Midbrain (tissue), 1 donor: ENCODE data around the gene MTHFS.
"Not testable (repeated sequence)": the region's sequence is repeated elsewhere in the genome, so short reads cannot be mapped to it uniquely, and the experiment has no call there.

Source experiments
- DNase-seq: peaks from one replicate; lab custom pipeline; 2025; lab: John Stamatoyannopoulos, UW

MTHFS gene

DNA sequence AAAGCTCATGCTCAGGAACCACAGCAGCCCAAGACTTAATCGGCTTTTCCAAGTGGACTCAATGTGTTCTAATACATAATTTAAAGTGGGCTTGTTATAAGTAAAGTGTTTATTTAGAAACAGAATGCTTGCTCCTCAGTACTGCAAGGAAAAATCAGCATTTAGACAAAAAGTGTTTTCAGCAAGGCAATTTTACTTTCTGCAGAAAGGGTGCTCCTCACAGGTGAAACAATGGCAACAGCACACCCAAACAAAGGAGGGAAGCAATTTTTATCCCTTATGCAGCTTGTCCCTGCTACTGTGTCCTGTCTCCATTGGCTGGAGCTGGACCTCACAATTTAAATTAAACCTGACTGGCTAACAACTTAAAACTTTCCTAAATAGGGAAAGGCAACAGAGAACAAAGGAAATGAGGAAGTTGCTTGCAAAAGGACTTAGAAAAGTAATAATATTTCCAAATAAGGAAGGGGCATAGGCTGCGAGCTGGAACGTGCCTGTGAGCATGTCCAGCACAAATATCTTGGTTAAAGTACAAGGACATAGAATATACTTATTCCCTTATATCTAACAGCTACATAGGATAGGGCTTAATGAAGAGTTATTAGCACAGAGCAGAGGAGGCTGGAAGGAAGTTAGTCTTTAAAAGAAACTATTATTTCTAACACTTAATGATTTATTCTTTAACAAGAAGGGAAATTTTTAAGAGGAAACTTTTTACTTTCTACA lies 19.1 kb upstream of the MTHFS start:
- DNase-seq = not testable (repeated sequence)

DNA sequence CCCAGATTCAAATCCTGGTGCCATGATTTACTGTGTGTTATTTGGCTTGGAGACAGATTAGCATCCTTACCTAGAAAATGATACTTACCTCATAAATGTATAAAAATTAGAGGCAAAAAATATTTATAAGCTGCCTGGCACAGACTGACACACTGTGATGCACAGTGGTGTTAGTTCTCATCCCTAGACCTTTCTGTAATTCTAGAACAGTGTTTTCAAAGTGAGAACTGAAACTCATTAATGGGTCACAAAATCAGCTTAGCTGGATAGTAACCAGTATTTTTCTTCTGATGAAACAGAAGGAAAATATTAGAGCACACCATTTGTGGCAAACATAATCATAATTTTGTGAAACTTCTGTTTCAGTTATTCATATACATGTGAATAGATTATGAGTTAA lies 17.9 kb upstream of the MTHFS start:
- no peak for DNase-seq

DNA sequence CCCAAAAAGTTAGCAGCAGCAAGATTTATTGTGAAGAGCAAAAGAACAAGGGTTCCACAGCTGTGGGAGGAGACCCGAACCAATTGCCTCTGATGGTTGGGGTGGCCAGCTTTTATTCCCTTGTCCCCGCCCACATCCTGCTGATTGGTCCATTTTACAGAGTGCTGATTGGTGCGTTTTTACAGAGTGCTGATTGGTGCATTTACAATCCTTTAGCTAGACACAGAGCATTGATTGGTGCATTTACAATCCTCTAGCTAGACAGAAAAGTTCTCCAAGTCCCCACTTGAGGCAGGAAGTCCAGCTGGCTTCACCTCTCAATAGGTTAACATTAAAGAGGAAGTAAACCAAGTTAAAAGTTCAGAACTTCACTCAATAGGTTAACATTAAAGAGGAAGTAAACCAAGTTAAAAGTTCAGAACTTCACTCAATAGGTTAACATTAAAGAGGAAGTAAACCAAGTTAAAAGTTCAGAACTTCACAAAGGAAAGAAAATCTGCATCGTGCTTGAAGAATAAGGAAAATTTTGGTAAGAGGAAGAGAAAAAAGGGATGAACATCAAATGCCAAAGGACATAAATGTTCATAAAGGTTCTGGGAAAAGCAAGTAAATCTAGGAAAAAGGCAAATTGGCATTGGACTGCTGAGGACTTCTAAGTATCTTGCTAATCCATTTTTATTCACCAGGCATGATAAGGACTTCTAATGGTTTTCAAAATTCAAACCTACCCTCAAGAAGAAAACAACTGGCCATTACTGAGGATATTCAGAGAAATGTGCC lies 12.9 kb upstream of the MTHFS start:
- not testable (repeated sequence) for DNase-seq

DNA sequence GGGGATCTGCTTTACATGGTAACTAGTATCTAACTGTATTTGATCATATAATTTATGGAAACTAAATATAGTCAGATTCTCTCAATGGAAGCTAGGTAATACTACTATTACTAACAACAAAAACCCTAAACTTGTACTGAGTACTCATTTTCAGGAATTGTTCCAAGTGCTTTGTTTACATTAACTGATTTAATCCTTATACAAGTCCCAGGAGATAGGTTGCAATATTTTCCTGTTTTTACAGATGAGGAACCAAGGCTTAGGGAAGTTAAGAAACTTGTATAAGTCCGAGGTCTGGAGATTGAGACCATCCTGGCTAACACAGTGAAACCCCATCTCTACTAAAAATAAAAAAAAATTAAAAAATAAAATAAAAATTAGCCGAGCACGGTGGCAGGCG lies 7.5 kb upstream of the MTHFS start:
- no peak for DNase-seq

DNA sequence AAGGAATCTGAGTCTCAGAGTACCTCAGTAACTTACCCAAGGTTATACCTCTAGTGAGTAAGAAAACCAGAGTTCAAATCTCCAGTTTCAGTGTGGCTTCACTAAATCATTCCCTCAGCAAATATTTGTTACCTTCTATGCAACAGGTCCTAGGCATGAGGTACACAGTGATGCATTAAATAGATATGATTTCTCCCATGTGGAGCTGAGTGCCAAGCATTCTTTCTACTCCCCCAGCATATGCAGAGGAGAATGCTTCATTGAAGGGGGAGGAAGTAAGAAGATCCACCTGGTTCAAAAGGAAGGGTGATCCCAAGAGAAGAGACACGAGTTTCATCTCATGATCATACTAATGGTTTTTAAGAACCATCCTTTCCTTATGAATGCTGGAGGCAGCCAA lies 6.8 kb upstream of the MTHFS start:
- DNase-seq = no peak

DNA sequence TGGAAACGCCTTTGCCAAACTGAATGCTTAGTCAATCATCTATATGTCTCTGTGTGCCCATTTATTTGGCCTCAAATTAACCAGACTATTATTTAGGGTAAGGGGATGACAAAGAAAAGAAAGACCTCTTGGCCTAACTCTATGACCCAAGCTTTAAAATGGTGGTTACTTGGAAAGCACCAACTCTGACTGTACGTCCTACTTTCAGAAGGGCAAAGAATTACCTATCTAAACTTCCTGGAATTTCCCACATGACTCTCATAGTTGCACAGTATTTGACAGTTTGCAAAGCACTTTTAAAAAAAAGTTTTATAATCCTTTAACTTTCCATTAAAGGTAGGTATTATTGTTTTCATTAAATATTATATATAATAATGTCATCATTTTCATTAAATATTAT lies 6.3 kb upstream of the MTHFS start:
- no peak for DNase-seq

DNA sequence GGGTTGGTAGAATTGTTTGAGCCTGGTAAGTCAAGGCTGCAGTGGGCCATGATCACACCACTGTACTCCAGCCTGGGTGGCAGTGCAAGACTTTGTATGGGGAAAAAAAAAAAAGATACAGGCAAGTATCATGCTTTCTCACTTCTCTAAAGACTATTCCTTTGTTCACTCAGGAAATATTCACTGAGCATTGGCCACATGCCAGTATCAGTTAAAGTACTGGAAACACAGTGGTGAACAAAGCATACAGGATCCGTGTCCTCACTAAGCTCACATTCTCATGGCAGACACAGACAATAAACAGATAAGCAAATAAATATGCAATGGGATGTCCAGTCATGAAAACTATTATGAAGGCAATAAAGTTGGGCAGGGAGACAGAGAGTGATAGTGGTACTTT lies 5.1 kb upstream of the MTHFS start:
- no peak for DNase-seq

DNA sequence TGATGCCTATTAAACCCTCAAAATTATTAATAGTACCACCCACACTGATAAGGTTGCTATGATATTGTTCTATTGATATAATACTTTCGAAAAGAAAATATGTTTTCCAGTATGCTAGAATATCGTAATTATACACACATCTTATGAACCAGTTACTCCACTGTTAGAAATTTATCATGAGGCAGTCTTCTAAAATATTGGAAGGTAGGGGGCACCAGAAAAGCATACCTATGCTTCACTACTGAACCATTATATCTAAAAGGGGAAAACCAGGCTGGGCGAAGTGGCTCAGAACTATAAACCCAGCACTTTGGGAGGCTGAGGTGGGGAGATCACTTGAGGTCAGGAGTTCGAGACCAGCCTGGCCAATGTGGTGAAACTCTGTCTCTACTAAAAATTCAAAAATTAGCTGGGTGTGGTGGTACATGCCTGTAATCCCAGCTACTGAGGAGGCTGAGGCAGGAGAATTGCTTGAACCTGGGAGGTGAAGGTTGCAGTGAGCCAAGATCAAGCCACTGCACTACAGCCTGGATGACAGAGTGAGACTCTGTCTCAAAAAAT lies 4.1 kb upstream of the MTHFS start:
- not testable (repeated sequence) for DNase-seq

DNA sequence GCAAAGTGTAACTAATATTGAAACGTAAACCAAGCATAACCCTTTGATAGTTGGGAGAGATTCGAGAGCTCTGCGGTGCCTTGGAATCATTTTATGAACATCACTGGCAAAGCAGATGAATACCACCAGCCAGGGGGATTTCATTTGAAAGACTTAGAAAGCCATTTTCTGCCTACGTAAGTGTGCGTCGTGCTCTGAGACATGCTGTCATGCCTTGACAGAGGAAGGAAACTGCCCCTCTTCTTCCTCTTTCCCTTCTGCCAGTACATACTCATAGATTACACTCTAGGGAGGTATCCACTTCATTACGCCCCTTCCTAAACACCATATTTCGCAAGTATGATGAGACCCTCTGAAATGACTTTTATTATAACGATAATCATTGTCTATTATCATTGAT lies 3.3 kb upstream of the MTHFS start:
- no peak for DNase-seq

DNA sequence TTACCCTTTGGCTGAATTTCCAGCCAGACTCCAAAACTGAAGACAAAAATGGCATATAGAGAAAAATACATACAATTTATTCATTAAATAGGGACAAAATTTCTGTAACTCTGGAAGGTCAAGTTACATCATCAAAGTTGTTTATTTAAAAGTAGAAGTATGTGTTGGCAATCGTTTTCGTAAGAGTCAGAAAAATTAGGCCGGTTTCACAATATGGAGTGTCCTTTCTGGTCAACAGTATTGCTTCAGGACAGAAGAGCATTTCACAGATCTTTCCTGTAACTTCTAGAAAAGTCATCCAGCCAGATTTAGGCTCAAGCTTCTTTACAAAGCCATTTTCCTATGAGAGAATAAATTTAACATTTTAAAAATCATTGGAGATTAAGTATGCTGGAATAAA lies 2.0 kb upstream of the MTHFS start:
- DNase-seq = not testable (repeated sequence)

DNA sequence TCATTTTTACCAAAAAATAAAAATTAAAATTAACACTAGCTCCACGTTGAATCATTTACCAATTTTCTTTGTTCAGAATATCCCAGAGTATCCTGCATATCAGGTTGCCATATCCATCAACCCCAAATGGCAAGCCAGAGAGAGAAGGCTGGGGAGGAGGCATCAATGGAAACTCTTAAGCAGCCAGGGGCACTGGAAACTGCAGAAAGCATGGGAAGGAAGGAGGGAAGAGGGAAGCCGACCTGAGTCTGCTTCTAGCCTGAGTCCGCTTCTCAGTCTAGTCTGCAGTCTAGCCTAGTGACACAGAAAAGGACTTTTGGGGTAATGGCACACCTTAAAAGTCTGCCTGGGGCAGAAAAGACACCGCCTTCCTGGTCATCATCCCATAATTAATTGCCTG lies 1.6 kb upstream of the MTHFS start:
- DNase-seq = no peak

DNA sequence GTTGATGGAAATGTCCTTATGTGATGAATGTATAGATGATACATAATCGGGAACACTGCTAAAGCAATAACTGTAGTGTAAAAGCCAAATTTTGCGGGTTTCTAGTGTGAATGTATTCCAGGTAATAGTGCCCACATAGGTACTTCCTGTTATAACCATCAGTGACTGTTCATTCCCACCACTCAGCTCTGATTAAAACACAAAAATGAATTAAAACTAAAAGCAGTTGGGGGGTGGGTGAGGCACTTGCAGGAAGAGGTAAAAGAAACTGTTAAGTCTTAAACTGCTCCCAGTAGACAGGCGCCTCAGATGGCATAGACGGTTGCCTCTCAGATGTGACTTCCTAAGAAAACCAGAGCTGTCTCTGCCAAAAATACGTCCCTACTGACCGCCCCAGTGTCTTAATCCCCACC lies 893 bp upstream of the MTHFS start:
- no peak for DNase-seq

DNA sequence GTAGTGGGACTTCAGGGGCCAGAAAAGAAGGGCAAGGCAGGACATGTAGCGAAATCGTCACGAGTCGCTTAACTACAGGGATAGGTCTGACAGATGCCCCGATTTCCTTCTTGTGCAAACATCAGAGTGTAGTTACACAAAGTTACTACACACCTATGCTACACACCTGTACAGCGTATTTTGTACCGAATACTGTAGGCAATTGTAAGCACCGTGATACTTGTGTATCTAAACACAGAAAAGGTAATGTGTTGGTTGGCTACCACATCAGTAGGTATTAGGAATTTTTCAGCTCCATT lies 515 bp upstream of the MTHFS start:
- no peak for DNase-seq

DNA sequence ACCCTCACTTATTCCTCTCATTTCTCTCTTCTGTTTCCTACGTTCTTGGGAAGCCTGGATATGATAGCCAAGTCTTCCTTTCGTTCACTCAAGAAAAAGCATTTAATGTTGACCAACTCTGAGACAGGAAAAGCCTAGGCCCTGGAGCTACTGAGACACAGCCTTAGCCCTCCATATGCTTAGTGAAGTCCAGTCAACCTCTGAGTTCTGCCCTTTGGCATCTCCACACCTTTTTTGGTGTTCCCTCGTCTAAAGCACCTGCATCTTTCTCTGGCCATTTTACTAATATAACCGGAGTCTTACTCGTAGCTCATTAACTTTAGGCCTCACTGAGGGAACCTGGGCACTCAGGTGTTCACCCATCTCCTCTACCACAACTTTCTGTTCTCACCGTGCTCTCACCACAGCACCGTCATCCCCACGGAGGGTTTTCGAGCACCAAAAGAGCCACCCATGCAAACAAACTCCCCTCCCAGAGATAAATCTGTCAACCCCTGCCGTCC lies 632 bp downstream of the MTHFS start:
- no peak for DNase-seq

DNA sequence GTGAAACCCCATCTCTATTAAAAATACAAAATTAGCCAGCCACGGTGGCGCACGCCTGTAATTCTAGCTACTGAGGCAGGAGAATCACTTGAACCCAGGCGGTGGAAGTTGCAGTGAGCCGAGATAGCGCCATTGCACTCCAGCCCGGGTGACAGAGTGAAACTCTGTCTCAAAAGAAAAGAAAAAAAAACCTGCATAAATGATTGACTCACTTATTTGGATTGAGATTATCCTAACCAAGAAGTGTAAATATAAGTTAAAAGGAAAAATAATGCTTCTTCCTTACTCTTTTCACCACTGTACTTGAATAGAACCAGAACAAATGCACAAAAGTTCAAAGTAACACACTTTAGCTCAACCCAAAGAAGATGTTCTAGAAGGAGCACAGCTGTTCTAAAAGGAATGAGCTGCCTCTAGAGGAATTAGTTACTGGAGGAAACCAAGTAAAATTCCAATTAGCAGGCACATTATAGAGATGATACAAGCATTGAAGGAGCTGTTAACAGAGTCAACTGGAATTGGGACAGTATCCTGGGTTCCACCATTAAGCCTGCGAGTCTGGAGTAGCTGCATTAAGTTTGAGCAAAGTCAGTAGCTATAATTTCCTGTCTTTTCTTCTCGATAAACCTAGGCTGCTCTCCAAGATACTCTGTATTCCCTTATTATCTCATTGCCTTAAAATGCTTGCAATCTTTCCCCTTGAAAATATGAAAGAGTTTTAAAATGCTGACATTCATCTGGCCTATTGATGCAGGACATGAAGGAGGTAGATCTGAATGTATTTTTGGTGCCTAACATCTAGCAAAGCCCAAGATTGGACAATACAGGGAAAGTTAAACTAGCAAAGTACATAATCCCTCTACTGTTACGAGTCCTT lies 9.5 kb downstream of the MTHFS start:
- no peak for DNase-seq

DNA sequence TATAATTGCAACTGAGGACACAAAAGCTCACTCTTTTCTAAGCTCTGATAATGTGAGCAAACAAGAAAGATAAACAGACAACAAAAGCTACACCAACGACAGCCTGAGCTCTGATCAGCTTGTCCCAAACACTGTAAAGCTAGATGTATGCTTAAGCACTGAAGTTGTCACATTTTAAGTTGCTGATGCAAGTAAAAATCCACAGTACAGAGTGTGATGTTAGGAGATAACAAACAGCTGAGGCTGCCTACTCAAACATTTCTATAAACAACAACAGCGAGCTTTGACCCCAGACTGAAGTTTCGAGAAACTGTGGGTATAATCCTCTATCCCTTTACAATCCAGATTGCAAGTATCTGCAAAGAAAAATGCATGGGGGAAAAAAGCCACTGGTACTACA lies 10.7 kb downstream of the MTHFS start:
- DNase-seq = no peak

DNA sequence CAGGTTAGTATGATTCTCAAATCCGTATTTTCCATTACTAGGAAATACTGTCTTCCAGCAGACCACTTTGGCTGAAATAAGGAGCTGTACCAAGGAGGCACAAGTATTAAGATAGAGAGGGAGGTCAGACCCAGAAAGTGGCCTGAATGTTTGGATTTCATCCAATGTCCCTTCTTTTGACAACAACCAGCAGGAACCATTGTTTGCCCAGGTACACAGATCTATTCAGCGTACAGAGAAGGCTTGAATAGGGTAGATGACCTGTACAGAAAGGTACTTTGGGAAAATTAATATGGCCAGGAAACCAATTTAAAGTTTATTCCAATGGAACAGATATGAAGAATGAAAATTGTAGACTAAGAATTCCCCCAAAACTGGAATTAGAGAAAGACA lies 12.6 kb downstream of the MTHFS start:
- DNase-seq = no peak

DNA sequence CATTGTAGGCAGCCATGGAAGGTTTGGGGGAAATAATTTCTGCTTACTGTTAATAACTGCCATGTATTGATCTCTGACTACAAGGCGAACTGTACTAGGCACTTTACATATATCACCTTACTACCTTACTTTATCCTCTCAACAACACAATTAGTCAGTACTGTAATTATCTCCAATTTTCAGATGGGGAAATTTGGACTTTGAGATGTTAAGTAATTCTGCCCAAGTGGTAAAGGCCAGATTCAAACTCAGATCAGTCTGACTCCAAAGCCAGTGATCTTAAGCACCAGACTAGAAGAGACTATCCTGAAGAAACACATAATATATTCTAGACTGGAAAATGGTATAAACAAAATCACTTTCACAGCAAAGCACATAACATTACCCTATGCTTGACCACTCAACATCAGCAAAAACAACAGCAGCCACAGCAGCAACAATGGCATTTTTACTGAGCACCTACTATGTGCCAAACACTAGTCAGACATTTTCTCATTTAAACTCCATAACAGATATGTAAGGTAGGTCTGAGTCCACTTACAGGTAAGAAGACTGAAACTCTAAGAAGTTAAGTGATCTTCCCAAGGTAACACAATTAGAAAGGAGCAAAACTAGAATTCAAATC lies 13.1 kb downstream of the MTHFS start:
- no peak for DNase-seq

DNA sequence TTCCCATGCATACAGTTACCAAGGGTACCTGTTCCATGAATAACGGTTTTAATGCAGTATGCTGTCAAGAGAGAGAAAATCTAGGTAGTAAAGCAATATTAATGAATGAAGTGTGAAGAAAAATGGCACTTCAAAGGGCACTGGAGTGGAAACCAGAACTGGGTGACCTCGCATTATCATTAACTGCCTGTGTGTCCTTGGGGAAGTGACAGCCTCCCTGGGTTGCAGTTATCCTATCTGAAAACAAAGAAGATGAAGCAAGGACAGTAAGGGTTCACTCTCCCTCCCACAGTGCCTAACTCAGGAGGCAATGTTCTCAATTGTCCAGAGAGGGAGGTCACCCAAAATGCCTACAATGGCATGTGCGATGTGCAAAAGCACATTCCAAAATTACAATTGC lies 15.1 kb downstream of the MTHFS start:
- no peak for DNase-seq

DNA sequence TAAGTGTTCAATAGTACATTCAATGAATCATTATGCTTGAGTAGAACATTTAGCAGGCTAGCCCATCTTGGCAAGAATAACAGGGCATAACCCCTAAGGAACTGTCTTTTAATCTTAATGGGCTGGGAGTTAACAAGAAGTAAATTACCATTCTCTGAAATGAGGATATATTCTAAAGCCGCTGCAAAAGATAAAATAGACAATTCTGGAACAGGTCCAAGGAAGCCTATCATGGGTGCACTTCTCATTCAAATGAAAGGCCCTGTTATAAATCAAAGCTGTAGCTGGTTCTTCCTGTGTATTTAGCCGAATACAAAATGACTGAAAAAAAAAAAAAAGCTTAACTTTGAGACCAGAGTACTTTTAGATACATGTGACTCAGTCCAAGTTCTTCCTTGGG lies 15.6 kb downstream of the MTHFS start:
- DNase-seq = no peak

DNA sequence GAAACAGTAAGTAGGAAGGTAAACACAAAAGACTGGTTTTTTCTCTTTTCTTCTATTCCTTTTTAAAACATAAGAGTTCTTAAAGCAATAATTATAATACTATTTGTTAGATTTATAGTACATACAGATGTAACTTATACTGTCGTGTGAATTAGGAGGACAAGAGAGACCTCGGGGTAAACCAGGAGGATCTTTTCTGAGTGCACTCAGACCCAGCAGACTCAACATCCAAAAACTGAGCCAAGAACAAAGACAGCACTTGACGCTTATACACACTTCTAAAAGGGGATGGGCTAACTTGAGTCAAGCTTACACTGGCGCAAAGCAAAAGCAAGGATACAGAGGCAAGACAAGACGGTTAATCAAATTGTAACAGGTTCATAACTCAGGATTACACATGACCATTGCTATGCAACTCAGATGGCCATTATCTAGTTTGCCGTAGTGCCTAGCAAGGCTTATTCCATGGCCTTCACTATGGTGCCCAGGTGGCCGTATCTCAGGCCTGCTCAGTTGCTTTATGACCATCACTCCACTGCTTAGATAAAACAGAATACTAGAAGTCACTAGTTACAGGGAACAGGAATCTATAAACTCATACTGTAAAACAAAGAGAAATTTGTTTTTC lies 18.6 kb downstream of the MTHFS start:
- DNase-seq = no peak
